MCF 10A (cell line): ENCODE measurements around the gene DYDC1. TPM values are rescaled to one million over a fixed set of nuclear protein-coding genes. Genes with fewer than 3 reads are reported as not detected.
A peak's percentile ranks its signal among the peaks of the same experiment; 100 is the strongest.

Experiments
- BruUV-seq: library from RNA; stranded (reverse); fragments of 400-500 nt; replicated peaks from 2 replicates; lab custom pipeline; 2021; lab: Mats Ljungman, UMichigan
- CTCF ChIA-PET: fragments of 300-600 bp; sonication (Branson Sonifier 250); formaldehyde crosslinking; extraction: SDS; loops from one replicate; lab custom pipeline; 2021; ENCODE audit warnings: antibody characterized with exemption, inconsistent platforms; lab: Yijun Ruan, JAX
- POLR2A ChIA-PET: fragments of 300-600, 350-650 bp; sonication (Branson Sonifier 250); formaldehyde crosslinking; extraction: SDS; loops from one replicate; lab custom pipeline; 2020; ENCODE audit warnings: antibody characterized with exemption, inconsistent platforms; lab: Yijun Ruan, JAX
- DNase-seq: peaks from one replicate; pipeline ENCODE4 v3.0.0-alpha.2; 2018; ENCODE audit not compliant: unreplicated experiment
- H3K27ac Mint-ChIP-seq: one replicate; pipeline ENCODE4 v1.8.0; 2022; ENCODE audit warnings: mild to moderate bottlenecking, low read depth, mixed read lengths; ENCODE audit not compliant: unreplicated experiment
- H3K27me3 Mint-ChIP-seq: one replicate; pipeline ENCODE4 v1.8.0; 2022; ENCODE audit warnings: mixed read lengths; ENCODE audit not compliant: insufficient read depth, unreplicated experiment
- H3K36me3 Mint-ChIP-seq: one replicate; pipeline ENCODE4 v1.8.0; 2022; ENCODE audit warnings: mild to moderate bottlenecking, moderate library complexity, mixed read lengths; ENCODE audit not compliant: insufficient read depth, unreplicated experiment
- H3K4me1 Mint-ChIP-seq: one replicate; pipeline ENCODE4 v1.8.0; 2022; ENCODE audit warnings: mixed read lengths; ENCODE audit not compliant: insufficient read depth, unreplicated experiment
- H3K4me3 Mint-ChIP-seq: one replicate; pipeline ENCODE4 v1.8.0; 2022; ENCODE audit warnings: mild to moderate bottlenecking, moderate library complexity, mixed read lengths; ENCODE audit not compliant: unreplicated experiment
- H3K9me3 Mint-ChIP-seq: one replicate; pipeline ENCODE4 v1.8.0; 2022; ENCODE audit warnings: mixed read lengths; ENCODE audit not compliant: unreplicated experiment
- intact Hi-C: fragments of 100-400 bp; cut with micrococcal nuclease; formaldehyde crosslinking; loops from 2 replicates; pipeline ENCODE4 v1.14.1; 2022
- total RNA-seq: library from RNA; stranded (reverse); gene quantifications from 2 replicates; pipeline ENCODE4 v1.2.3, GENCODE V29; 2022
- TF ChIP-seq, protein P1 (sequence below): fragments of 200-600 bp; IDR thresholded peaks from one replicate; pipeline ENCODE4 v1.8.0; 2022; ENCODE audit warnings: antibody characterized with exemption, mild to moderate bottlenecking; ENCODE audit not compliant: unreplicated experiment

Gene DYDC1
- total RNA-seq, 1 experiment from 2014 or later: not detected

DNA sequence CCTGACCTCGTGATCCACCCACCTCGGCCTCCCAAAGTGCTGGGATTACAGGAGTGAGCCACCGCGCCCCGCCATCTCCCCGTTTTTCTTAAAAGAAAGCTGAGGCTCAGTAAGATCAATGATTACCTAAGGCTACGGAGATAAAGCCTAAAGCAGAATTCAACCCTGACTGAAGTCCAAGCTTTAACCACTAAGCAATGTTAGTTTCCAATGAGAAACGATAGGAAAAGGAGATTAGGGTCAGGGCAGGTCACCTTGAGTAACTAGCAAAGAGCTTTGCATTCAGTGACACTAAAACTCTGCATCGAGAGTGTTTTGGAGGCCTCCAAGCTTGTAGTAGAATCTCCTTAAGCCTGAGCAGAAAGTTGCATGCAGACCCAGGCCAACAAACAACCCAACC is 34.2 kb upstream of the DYDC1 start:
- Mint-ChIP-seq H3K9me3 (no peaks in the 10 kb centered on the region), H3K4me3 (no peak overlapping the region), H3K27me3 (no peaks in the 10 kb centered on the region), H3K4me1 (peaks cover 7% of the 10 kb centered on the region), H3K36me3 (no peaks in the 10 kb centered on the region), H3K27ac (no peak overlapping the region)
- TF ChIP-seq, protein P1, sequence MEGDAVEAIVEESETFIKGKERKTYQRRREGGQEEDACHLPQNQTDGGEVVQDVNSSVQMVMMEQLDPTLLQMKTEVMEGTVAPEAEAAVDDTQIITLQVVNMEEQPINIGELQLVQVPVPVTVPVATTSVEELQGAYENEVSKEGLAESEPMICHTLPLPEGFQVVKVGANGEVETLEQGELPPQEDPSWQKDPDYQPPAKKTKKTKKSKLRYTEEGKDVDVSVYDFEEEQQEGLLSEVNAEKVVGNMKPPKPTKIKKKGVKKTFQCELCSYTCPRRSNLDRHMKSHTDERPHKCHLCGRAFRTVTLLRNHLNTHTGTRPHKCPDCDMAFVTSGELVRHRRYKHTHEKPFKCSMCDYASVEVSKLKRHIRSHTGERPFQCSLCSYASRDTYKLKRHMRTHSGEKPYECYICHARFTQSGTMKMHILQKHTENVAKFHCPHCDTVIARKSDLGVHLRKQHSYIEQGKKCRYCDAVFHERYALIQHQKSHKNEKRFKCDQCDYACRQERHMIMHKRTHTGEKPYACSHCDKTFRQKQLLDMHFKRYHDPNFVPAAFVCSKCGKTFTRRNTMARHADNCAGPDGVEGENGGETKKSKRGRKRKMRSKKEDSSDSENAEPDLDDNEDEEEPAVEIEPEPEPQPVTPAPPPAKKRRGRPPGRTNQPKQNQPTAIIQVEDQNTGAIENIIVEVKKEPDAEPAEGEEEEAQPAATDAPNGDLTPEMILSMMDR: no peak
- DNase-seq: no peak
- BruUV-seq: no TSS peak
- POLR2A ChIA-PET: interaction anchor here (1.1 to 1.3 kb wide), 2 partner anchors 21 to 35 kb away, joined by 3 read pairs; no protein-coding TSS in a partner anchor
- CTCF ChIA-PET: interaction anchor here (0.6 to 3.7 kb wide), 4 partner anchors 20 to 628 kb away, joined by 3 to 39 read pairs (median 3); no protein-coding TSS in a partner anchor
- intact Hi-C loops: no loop called here

DNA sequence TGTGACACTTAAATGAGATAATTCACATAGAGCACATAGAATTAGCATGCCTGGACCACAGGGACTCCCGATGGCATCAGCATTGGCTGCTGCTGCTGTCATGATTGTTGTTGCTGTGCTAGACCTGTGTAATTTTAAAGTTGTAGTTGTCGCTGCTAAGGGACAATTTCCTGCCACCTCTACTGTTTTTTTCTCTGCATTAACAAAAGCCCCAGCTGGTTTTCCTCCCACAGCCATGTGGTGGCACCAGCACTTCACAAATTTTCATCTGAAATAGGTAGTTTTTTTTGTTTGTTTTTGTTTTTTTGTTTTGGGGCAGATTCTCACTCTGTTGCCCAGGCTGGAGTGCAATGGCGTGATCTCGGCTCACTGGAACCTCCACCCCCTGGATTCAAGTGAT is 26.4 kb upstream of the DYDC1 start:
- intact Hi-C loops: loop anchor here (1.0 to 5.0 kb wide), 6 partner anchors 60 to 634 kb away; no protein-coding TSS in a partner anchor
- CTCF ChIA-PET: interaction anchor here (0.6 to 15.6 kb wide), 32 partner anchors 10 to 636 kb away, joined by 3 to 219 read pairs (median 4); no protein-coding TSS in a partner anchor
- Mint-ChIP-seq H3K27me3 (no peaks in the 10 kb centered on the region), H3K27ac (no peak overlapping the region), H3K9me3 (no peaks in the 10 kb centered on the region), H3K4me3 (no peak overlapping the region), H3K4me1 (peaks cover 5% of the 10 kb centered on the region), H3K36me3 (no peaks in the 10 kb centered on the region)
- POLR2A ChIA-PET: interaction anchor here (0.7 to 1.5 kb wide), 5 partner anchors 28 to 137 kb away, joined by 3 to 6 read pairs (median 3); no protein-coding TSS in a partner anchor
- BruUV-seq: no TSS peak
- DNase-seq: peak; percentile 57
- TF ChIP-seq, protein P1: peak; percentile 75

DNA sequence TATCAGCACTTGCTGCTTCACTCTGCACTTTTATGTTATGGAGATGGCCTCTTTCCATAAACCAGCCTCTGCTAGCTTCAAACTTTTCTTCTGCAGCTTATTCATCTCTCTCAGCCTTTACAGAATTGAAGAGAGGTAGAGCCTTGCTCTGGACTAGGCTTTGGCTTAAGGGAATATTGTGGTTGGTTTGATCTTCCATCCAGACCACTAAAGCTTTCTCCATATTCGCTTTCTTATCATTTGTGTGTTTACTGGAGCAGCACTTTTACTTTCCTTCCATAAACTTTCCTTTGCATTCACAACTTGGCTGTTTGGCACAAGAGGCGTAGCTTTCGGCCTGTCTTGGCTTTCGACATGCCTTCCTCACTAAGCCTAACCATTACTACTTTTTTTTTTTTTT is 23.6 kb upstream of the DYDC1 start:
- ChIA-PET POLR2A (no interaction called here), CTCF (interaction anchor here (0.8 to 15.6 kb wide), 3 partner anchors 61 to 126 kb away, joined by 3 to 219 read pairs (median 4); no protein-coding TSS in a partner anchor)
- Mint-ChIP-seq H3K9me3 (no peaks in the 10 kb centered on the region), H3K36me3 (no peaks in the 10 kb centered on the region), H3K27me3 (peaks cover 10% of the 10 kb centered on the region), H3K4me1 (peaks cover 5% of the 10 kb centered on the region), H3K4me3 (no peak overlapping the region), H3K27ac (no peak overlapping the region)
- no peak for DNase-seq
- intact Hi-C loops: loop anchor here (5.0 kb wide), 1 partner anchor 637 kb away; no protein-coding TSS in a partner anchor
- no TSS peak for BruUV-seq
- TF ChIP-seq, protein P1: no peak

DNA sequence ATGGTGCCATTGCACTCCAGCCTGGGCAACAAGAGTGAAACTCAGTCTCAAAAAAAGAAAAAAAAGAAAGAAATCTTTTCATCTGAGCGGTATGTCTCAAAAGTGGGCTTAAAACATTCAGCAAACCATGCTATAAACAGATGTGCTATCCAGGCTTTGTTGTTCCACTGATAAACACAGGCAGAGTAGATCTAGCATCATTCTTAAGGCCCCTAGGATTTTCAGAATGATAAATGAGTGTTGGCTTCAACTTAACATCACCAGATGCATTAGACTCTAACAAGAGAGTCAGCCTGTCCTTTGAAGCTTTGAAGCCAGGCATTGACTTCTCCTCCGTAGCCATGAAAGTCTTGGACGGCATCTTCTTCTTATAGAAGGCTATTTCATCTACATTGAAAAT is 23.1 kb upstream of the DYDC1 start:
- Mint-ChIP-seq H3K9me3 (no peaks in the 10 kb centered on the region), H3K36me3 (no peaks in the 10 kb centered on the region), H3K27ac (no peak overlapping the region), H3K27me3 (peaks cover 10% of the 10 kb centered on the region), H3K4me3 (no peak overlapping the region), H3K4me1 (peaks cover 5% of the 10 kb centered on the region)
- TF ChIP-seq, protein P1: no peak
- ChIA-PET CTCF (interaction anchor here (0.6 to 15.6 kb wide), 5 partner anchors 17 to 636 kb away, joined by 3 to 219 read pairs (median 4); no protein-coding TSS in a partner anchor), POLR2A (interaction anchor here (0.6 kb wide), 1 partner anchor 17 kb away, joined by 5 read pairs; no protein-coding TSS in a partner anchor)
- intact Hi-C loops: loop anchor here (5.0 kb wide), 1 partner anchor 638 kb away; no protein-coding TSS in a partner anchor
- no TSS peak for BruUV-seq
- no peak for DNase-seq
